Left renal cortex interstitium (tissue), 4 donors: ENCODE results near the gene SENP6. TPM values are rescaled to one million over a fixed set of nuclear protein-coding genes. Genes with fewer than 3 reads are reported as not detected.
"Not testable (repeated sequence)": the region's sequence is repeated elsewhere in the genome, so short reads cannot be mapped to it uniquely, and the experiment has no call there.

ENCODE experiments used
- DNase-seq, 4 donors: peaks; one replicate each; pipeline ENCODE4 v3.0.0-alpha.2; 2013; ENCODE audit warnings: low read depth in 4 of 4, low spot score in 2 of 4, missing footprints in 1 of 4
- polyA plus RNA-seq, 4 donors: library from polyadenylated mRNA; unstranded; fragments of 120-200 nt; gene quantifications; one replicate each; pipeline ENCODE4 v1.2.1, GENCODE V29; 2013; ENCODE audit not compliant: insufficient read length in 4 of 4

SENP6 gene
- polyA plus RNA-seq, 4 donors = 112 to 169 (median 139) TPM

GRCh38 chr6:75608956-75609533 is 7.4 kb downstream of the SENP6 start:
- DNase-seq = no peak

- no peak for DNase-seq
Measured at GRCh38 chr6:75609639-75610590, 8.2 kb downstream of the SENP6 start.

- DNase-seq = no peak
Measured at GRCh38 chr6:75611011-75611701, 9.5 kb downstream of the SENP6 start.

GRCh38 chr6:75611702-75612375 is 10.2 kb downstream of the SENP6 start:
- no peak for DNase-seq

- DNase-seq = no peak
Measured at GRCh38 chr6:75612434-75612833, 10.8 kb downstream of the SENP6 start.

- peak in 3 of 4 donors; percentile 4 to 23 (median 13) for DNase-seq
Measured at GRCh38 chr6:75613056-75613501, 11.4 kb downstream of the SENP6 start.

- no peak for DNase-seq
Measured at GRCh38 chr6:75618437-75618836, 16.8 kb downstream of the SENP6 start.

GRCh38 chr6:75619230-75619899 is 17.7 kb downstream of the SENP6 start:
- no peak for DNase-seq

- no peak for DNase-seq
Measured at GRCh38 chr6:75620381-75621304, 19.0 kb downstream of the SENP6 start.

- DNase-seq = no peak
Measured at GRCh38 chr6:75621846-75622245, 20.2 kb downstream of the SENP6 start.

GRCh38 chr6:75623491-75623890 is 21.8 kb downstream of the SENP6 start:
- DNase-seq = no peak

GRCh38 chr6:75624335-75624734 is 22.7 kb downstream of the SENP6 start:
- no peak for DNase-seq

GRCh38 chr6:75624988-75625387 is 23.3 kb downstream of the SENP6 start:
- no peak for DNase-seq

- DNase-seq = no peak
Measured at GRCh38 chr6:75626561-75626960, 24.9 kb downstream of the SENP6 start.

GRCh38 chr6:75627708-75628107 is 26.0 kb downstream of the SENP6 start:
- DNase-seq = not testable (repeated sequence)

GRCh38 chr6:75631859-75632635 is 30.4 kb downstream of the SENP6 start:
- no peak for DNase-seq

- DNase-seq = no peak
Measured at GRCh38 chr6:75633045-75633444, 31.4 kb downstream of the SENP6 start.

- no peak for DNase-seq
Measured at GRCh38 chr6:75642311-75642710, 40.6 kb downstream of the SENP6 start.
